AML-193 (cell line): ENCODE measurements around the gene RPL27.

Experiments used
- DNase-seq, 2 experiments: peaks; one replicate each; lab custom pipeline; 2025; lab: John Stamatoyannopoulos, UW

RPL27 gene

DNA sequence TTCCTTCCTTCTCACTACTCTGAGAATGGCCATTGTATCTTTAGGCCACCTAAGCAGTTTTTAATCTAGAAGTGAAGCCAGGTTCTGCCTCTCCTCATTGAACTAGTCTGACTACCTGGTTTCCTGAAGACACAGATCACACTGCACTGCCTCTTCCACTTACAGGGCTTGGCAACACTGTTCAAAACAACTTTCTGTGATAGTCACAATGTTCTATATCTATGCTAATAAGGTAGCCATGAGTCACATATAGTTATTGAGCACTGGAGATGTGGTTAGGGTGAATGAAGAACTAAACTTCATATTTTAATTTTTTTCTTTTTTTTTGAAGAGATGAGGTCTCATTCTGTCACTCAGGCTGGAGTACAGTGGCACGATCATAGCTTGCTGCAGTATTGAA lies 53.8 kb downstream of the RPL27 start:
- DNase-seq: no peak
